Neural cell (in vitro differentiated cells): ENCODE measurements around the gene POU6F2. TPM values are rescaled to one million over a fixed set of nuclear protein-coding genes. Genes with fewer than 3 reads are reported as not detected.

Experiments
- H2AFZ ChIP-seq: fragments of 200-600, 300-800 bp; sonication (generic), shearing (Covaris generic); 2 replicates; pipeline ENCODE4 v1.6.0; 2014; ENCODE audit warnings: low read depth, mild to moderate bottlenecking, antibody characterized with exemption, low read length, moderate library complexity
- H3F3A ChIP-seq: fragments of 200-600 bp; shearing (Covaris generic); 2 replicates; pipeline ENCODE4 v1.6.1; 2016; ENCODE audit warnings: mild to moderate bottlenecking, moderate library complexity, mixed read lengths, antibody characterized with exemption, low read length; ENCODE audit not compliant: insufficient read depth, poor library complexity, severe bottlenecking
- H3K27ac ChIP-seq: fragments of 200-600, 300-800 bp; sonication (generic), shearing (Covaris generic); 2 replicates; pipeline ENCODE4 v1.5.1; 2014; ENCODE audit warnings: mild to moderate bottlenecking, low read length, moderate library complexity
- H3K27me3 ChIP-seq: fragments of 300-800, 200-600 bp; sonication (generic), shearing (Covaris generic); 2 replicates; pipeline ENCODE4 v1.6.0; 2014; ENCODE audit warnings: mild to moderate bottlenecking, low read depth, low read length, moderate library complexity; ENCODE audit not compliant: insufficient read depth
- H3K36me3 ChIP-seq: fragments of 300-800, 200-600 bp; sonication (generic), shearing (Covaris generic); 2 replicates; pipeline ENCODE4 v1.5.1; 2014; ENCODE audit warnings: mild to moderate bottlenecking, antibody characterized with exemption, low read length, moderate library complexity; ENCODE audit not compliant: insufficient read depth
- H3K4me2 ChIP-seq: fragments of 300-800, 200-600 bp; sonication (generic), shearing (Covaris generic); 2 replicates; pipeline ENCODE4 v1.6.0; 2014; ENCODE audit warnings: mild to moderate bottlenecking, low read length
- H3K4me3 ChIP-seq: fragments of 300-800, 200-600 bp; sonication (generic), shearing (Covaris generic); 2 replicates; pipeline ENCODE4 v1.5.1; 2014; ENCODE audit warnings: mild to moderate bottlenecking, low read length, moderate library complexity
- H3K79me2 ChIP-seq: fragments of 200-600 bp; shearing (Covaris generic); replicated peaks from 2 replicates; pipeline ENCODE4 v1.6.0; 2014; ENCODE audit warnings: mild to moderate bottlenecking, low read length, moderate library complexity; ENCODE audit not compliant: insufficient read depth
- H3K9ac ChIP-seq: fragments of 300-800, 200-600 bp; sonication (generic), shearing (Covaris generic); 2 replicates; pipeline ENCODE4 v1.6.1; 2016; ENCODE audit warnings: mild to moderate bottlenecking, low read length, mixed read lengths
- H3K9me2 ChIP-seq: fragments of 200-600 bp; shearing (Covaris generic); 2 replicates; pipeline ENCODE4 v1.6.1; 2016; ENCODE audit warnings: mild to moderate bottlenecking, low read length, mixed read lengths; ENCODE audit not compliant: insufficient read depth
- H3K9me3 ChIP-seq: fragments of 200-600, 300-800 bp; sonication (generic), shearing (Covaris generic); 2 replicates; pipeline ENCODE4 v1.6.1; 2016; ENCODE audit warnings: mild to moderate bottlenecking, mixed run types, low read length, moderate library complexity, mixed read lengths
- H4K20me1 ChIP-seq: fragments of 200-600 bp; shearing (Covaris generic); 2 replicates; pipeline ENCODE4 v1.6.1; 2016; ENCODE audit warnings: mild to moderate bottlenecking, mixed run types; ENCODE audit not compliant: insufficient read depth
- EP300 ChIP-seq: fragments of 450-650 bp; conservative IDR thresholded peaks from 2 replicates; pipeline ENCODE4 v1.6.1; 2014; ENCODE audit warnings: antibody characterized with exemption, mild to moderate bottlenecking, moderate library complexity; ENCODE audit not compliant: poor library complexity, severe bottlenecking
- EZH2 ChIP-seq: fragments of 200-600, 300-800 bp; shearing (Covaris generic), sonication (generic); IDR thresholded peaks from 2 replicates; pipeline ENCODE4 v1.6.1; 2014; ENCODE audit warnings: antibody characterized with exemption, low read length, borderline replicate concordance, mild to moderate bottlenecking; ENCODE audit not compliant: insufficient read depth, poor library complexity, severe bottlenecking
- MXI1 ChIP-seq: fragments of 450-650 bp; conservative IDR thresholded peaks from 2 replicates; pipeline ENCODE4 v1.6.1; 2014; ENCODE audit warnings: antibody characterized with exemption, mild to moderate bottlenecking; ENCODE audit not compliant: poor library complexity, severe bottlenecking
- POLR2AphosphoS5 ChIP-seq: IDR thresholded peaks from 2 replicates; pipeline ENCODE4 v1.6.1; 2012
- RAD21 ChIP-seq: fragments of 450-650 bp; conservative IDR thresholded peaks from 2 replicates; pipeline ENCODE4 v1.6.1; 2014; ENCODE audit warnings: antibody characterized with exemption, mild to moderate bottlenecking, moderate library complexity
- SMC3 ChIP-seq: fragments of 450-650 bp; conservative IDR thresholded peaks from 2 replicates; pipeline ENCODE4 v1.6.1; 2014; ENCODE audit warnings: antibody characterized with exemption, mild to moderate bottlenecking, moderate library complexity; ENCODE audit not compliant: poor library complexity
- TAF1 ChIP-seq: IDR thresholded peaks from 2 replicates; pipeline ENCODE4 v1.6.1; 2012; ENCODE audit warnings: low read depth
- polyA plus RNA-seq: library from polyadenylated mRNA; depleted of rRNA; stranded (reverse); fragments of >200 nt; gene quantifications from 2 replicates; pipeline ENCODE4 v1.2.3, GENCODE V29; 2014
- TF ChIP-seq, protein P1 (sequence below): fragments of 450-650 bp; IDR thresholded peaks from 2 replicates; pipeline ENCODE4 v1.5.1; 2014; ENCODE audit warnings: antibody characterized with exemption, mild to moderate bottlenecking, moderate library complexity; ENCODE audit not compliant: poor library complexity, severe bottlenecking
- TF ChIP-seq, protein P2 (sequence below): IDR thresholded peaks from 2 replicates; pipeline ENCODE4 v1.6.1; 2012; ENCODE audit warnings: borderline replicate concordance

Gene POU6F2
- polyA plus RNA-seq, 1 donor from 2014 or later: 2.8 TPM

DNA sequence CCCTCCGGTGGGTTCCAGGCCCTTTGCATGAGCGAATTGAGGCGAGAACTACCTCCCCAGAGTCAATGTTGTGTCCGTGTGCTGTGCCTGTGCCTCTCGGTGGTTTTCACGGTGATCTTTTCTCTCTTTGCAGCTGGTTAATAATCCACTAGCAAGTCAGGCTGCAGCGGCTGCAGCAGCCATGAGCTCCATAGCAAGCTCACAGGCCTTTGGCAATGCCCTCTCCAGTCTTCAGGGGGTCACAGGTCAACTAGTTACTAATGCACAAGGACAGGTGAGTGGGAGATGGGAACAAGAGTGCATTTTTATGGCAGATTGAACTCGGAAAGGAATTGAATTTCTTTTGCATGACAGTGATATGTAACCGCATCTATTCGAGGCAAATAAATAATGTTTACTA, 428.8 kb downstream of the POU6F2 start:
- no peak for TF ChIP-seq EP300
- TF ChIP-seq, protein P1, sequence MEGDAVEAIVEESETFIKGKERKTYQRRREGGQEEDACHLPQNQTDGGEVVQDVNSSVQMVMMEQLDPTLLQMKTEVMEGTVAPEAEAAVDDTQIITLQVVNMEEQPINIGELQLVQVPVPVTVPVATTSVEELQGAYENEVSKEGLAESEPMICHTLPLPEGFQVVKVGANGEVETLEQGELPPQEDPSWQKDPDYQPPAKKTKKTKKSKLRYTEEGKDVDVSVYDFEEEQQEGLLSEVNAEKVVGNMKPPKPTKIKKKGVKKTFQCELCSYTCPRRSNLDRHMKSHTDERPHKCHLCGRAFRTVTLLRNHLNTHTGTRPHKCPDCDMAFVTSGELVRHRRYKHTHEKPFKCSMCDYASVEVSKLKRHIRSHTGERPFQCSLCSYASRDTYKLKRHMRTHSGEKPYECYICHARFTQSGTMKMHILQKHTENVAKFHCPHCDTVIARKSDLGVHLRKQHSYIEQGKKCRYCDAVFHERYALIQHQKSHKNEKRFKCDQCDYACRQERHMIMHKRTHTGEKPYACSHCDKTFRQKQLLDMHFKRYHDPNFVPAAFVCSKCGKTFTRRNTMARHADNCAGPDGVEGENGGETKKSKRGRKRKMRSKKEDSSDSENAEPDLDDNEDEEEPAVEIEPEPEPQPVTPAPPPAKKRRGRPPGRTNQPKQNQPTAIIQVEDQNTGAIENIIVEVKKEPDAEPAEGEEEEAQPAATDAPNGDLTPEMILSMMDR: no peak
- no peak for TF ChIP-seq RAD21
- TF ChIP-seq TAF1: no peak
- TF ChIP-seq MXI1: no peak
- TF ChIP-seq SMC3: no peak
- no peak for TF ChIP-seq POLR2AphosphoS5
- no peak for TF ChIP-seq EZH2
- TF ChIP-seq, protein P2, sequence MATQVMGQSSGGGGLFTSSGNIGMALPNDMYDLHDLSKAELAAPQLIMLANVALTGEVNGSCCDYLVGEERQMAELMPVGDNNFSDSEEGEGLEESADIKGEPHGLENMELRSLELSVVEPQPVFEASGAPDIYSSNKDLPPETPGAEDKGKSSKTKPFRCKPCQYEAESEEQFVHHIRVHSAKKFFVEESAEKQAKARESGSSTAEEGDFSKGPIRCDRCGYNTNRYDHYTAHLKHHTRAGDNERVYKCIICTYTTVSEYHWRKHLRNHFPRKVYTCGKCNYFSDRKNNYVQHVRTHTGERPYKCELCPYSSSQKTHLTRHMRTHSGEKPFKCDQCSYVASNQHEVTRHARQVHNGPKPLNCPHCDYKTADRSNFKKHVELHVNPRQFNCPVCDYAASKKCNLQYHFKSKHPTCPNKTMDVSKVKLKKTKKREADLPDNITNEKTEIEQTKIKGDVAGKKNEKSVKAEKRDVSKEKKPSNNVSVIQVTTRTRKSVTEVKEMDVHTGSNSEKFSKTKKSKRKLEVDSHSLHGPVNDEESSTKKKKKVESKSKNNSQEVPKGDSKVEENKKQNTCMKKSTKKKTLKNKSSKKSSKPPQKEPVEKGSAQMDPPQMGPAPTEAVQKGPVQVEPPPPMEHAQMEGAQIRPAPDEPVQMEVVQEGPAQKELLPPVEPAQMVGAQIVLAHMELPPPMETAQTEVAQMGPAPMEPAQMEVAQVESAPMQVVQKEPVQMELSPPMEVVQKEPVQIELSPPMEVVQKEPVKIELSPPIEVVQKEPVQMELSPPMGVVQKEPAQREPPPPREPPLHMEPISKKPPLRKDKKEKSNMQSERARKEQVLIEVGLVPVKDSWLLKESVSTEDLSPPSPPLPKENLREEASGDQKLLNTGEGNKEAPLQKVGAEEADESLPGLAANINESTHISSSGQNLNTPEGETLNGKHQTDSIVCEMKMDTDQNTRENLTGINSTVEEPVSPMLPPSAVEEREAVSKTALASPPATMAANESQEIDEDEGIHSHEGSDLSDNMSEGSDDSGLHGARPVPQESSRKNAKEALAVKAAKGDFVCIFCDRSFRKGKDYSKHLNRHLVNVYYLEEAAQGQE: no peak
- Histone ChIP-seq H3K36me3 (no peaks in the 10 kb centered on the region), H2AFZ (no peak overlapping the region), H3K79me2 (no peaks in the 10 kb centered on the region), H3K27me3 (no peaks in the 10 kb centered on the region), H3K4me3 (no peak overlapping the region), H3K9me3 (no peaks in the 10 kb centered on the region), H4K20me1 (no peaks in the 10 kb centered on the region), H3K4me2 (no peak overlapping the region), H3K9ac (no peak overlapping the region), H3K9me2 (no peaks in the 10 kb centered on the region), H3F3A (no peaks in the 10 kb centered on the region), H3K27ac (no peak overlapping the region)

DNA sequence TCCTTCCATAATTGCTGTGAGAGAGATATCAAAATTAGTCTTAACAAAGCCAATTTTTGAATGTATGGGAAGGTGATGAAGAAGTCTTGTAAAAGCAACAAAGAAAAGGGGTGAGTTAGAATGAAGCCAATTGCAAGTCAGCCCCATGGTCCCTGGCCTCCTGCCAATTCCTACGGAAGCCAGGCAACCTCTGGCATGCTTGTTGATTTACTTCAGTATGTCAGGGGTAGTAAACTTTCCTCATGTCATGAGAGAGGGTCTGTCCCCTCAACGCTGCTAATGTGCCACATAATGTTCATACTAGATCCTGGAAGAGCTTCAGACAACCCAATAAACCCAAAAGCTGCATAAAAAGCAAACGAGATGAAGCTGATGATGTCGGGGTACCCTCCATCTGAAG, 429.4 kb downstream of the POU6F2 start:
- H3K4me3 ChIP-seq: no peak overlapping the region
- no peaks in the 10 kb centered on the region for H4K20me1 ChIP-seq
- no peak overlapping the region for H2AFZ ChIP-seq
- no peak overlapping the region for H3K27ac ChIP-seq
- no peaks in the 10 kb centered on the region for H3F3A ChIP-seq
- H3K79me2 ChIP-seq: no peaks in the 10 kb centered on the region
- H3K9me2 ChIP-seq: no peaks in the 10 kb centered on the region
- H3K27me3 ChIP-seq: no peaks in the 10 kb centered on the region
- H3K9me3 ChIP-seq: no peaks in the 10 kb centered on the region
- H3K4me2 ChIP-seq: no peak overlapping the region
- TF ChIP-seq EP300 (no peak), MXI1 (no peak), EZH2 (no peak), RAD21 (no peak), SMC3 (no peak), POLR2AphosphoS5 (no peak), TAF1 (no peak)
- TF ChIP-seq, protein P1: no peak
- TF ChIP-seq, protein P2: no peak
- H3K9ac ChIP-seq: no peak overlapping the region
- H3K36me3 ChIP-seq: no peaks in the 10 kb centered on the region
